ENCODE measurements around the gene LRRC27.

GRCh38 chr10:132329565-132330485 is 2.2 kb upstream of the LRRC27 start:
- TF ChIP-seq CTCF (IDR thresholded peaks at IDR 0.05) (no peak), POLR2A (IDR thresholded peaks at IDR 0.05) (no peak)
